NAMALWA (cell line): ENCODE results near the gene DKC1.

ENCODE experiments used
- DNase-seq: peaks from one replicate; pipeline ENCODE4 v3.0.0-alpha.2; 2015; ENCODE audit warnings: low spot score

Gene DKC1

DNA sequence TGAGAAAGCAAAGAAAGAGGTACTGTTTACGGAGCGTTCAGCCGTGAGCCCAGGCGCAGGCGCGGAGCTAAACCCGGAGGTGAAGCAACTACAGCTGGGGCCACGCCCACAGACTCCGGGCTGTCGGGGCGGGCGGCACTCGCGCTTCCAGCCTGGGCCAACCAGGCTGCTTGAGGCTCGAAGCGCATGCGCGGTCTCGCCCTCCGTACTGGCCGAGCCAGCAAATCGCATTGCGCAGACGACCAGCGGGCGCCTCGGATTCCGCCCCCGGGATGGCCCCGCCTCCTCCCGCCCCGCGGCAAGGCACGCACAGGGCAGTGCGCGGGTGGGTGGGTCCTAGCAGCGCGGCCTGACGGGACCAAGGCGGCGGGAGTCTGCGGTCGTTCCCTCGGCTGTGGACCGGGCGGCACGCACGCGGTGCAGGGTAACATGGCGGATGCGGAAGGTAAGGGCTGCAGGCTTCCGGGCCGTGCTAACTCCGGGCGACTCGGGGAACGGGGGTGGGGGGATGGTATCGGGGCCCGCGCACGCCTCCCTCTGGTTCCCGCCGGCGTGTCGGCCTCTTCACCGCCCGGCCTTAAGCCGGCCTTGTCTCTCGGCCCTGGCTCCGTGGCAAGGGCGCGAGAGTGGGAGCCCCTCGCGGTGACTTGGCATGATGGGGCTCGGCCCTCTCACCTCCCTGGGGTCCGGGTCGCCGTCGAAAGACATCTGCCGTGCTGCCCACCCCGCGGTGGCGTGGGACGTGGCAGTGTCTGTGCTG lies at the start of gene DKC1:
DKC1 (plus strand) TSS at position 328 of the 760 bp plus-strand sequence; CDS start at position 430, 102 bp downstream.
- DNase-seq: peak; percentile 95

- peak; percentile 72 for DNase-seq
These were observed 47.7 kb upstream of the DKC1 start for GRCh38 chrX:154714925-154715324.

DNA sequence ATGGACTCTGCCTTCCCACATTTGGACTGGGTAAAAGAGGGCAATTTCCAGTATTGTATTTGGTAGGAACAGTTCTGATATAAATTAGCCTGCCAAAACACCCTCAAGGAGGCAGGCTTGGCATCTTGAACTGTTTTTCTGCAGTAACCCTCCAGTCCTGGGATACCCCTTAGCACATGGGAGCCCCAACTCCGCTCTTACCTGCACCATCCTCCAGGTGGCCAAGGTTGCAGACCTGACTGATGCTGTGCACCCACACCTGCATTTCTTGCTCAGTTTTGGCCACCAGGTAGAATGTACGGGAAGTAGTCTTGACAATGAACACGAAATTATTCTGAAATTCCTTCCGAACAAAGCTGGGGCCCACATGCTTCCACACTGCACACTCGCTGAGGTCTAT lies 46.8 kb upstream of the DKC1 start:
- DNase-seq: no peak

- peak; percentile 54 for DNase-seq
These were observed 44.8 kb upstream of the DKC1 start for GRCh38 chrX:154717824-154718223.

- DNase-seq: no peak
These were observed 44.0 kb upstream of the DKC1 start for GRCh38 chrX:154718616-154719015.

DNA sequence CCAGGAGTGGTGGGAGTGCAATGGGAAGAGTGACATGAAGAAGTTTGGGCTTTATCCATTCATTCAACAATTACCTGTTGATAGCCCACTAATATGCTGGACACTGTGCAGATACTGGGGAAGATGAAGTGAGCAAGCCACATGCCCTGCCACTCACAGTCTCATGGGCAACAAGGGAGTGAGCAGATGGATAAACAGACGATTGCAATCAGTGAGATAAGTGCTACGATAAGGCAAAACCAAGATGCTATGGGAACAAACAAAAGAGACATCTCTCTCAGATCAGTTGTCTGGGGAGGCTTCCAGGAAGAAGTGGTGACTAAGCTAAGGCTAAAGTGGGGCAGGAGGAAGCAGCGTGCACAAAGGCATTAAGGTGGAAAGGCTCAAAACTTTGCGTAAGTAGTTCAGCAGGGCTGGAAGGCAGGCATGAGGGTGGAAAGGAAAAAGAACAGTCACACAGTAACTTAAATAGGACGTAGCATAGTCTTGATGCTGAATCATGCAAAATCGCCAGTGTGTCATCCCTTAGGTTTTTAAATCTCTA lies 43.5 kb upstream of the DKC1 start:
- no peak for DNase-seq

GRCh38 chrX:154720067-154720466 lies 42.6 kb upstream of the DKC1 start:
- no peak for DNase-seq

- no peak for DNase-seq
These were observed 41.5 kb upstream of the DKC1 start for GRCh38 chrX:154721155-154721554.

- DNase-seq: no peak
These were observed 37.5 kb upstream of the DKC1 start for GRCh38 chrX:154724993-154725756.

- DNase-seq: no peak
These were observed 35.2 kb upstream of the DKC1 start for GRCh38 chrX:154727418-154727817.

GRCh38 chrX:154727871-154728270 lies 34.8 kb upstream of the DKC1 start:
- no peak for DNase-seq

- DNase-seq: no peak
These were observed 34.1 kb upstream of the DKC1 start for GRCh38 chrX:154728431-154729190.

DNA sequence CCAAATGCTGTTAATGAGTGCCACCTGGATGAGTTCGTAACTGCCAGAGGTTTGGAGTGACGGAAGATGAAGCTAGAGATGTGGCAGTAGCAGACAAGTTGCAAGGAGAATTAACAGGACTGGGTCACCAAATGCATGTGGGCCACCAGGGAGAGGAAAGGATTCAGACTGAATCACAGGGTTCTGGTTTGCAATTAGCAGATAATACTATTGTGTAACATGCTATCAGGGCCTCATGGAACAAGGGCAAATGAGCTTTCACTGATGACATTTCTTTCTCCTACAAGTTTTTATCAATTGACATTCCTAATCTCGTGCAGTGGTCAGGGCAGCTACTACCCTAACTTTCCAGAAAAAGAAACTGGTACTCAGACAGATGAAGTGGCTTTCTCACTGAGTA lies 33.2 kb upstream of the DKC1 start:
- DNase-seq: no peak

DNA sequence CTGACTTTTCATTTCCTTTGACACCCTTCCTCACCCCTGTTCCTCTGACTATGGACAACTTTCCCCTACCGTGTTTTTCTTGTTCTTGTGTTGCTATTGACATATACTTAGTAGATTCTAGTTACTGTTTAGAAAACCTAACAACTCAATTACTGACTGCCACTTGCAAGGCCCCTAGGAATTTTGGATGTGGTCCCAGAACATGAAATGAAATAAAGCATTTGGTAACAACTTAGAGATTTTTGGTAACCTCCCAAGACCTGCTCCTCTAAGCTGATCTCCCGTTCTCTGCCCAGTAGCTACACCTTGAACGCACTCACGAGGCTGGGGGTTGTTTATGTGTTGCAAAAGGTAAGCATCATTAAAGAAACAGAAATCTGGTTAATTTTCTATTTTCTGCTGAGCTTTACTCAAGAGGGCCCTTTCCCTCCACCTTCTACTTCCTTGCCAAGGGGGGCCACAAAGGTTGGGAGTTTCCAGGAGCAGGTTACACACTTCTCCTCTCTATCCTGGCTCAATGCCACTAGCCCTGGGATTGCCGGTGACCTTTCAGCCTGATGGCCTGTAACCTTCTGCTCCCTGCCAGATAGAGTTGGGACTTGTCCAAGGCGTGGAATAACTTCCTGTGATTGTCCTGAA lies 32.3 kb upstream of the DKC1 start:
- no peak for DNase-seq

GRCh38 chrX:154731184-154731583 lies 31.5 kb upstream of the DKC1 start:
- no peak for DNase-seq

DNA sequence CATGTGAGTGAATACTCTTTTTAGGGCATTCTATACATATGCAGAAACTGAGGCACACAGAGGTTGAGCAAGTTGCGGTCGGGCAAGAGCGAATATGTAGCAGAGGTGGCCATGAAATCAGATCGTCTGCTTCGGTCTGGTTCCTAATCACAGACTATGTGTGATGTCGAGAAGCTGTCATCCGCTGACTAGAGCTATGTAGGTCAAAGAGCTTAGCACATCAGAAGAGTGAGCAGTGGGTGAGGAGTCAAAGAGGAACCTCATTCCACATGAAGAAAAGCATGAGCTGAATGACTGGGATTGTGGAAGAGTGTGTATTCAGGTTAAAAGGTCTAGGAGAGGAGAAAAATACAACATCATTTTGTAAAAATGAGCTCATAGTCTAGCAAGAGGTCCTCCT lies 30.8 kb upstream of the DKC1 start:
- no peak for DNase-seq

- no peak for DNase-seq
These were observed 30.1 kb upstream of the DKC1 start for GRCh38 chrX:154732421-154733065.

GRCh38 chrX:154733066-154733425 lies 29.6 kb upstream of the DKC1 start:
- DNase-seq: no peak

- DNase-seq: peak; percentile 21
These were observed 28.4 kb upstream of the DKC1 start for GRCh38 chrX:154734061-154734781.

GRCh38 chrX:154735695-154736393 lies 26.8 kb upstream of the DKC1 start:
- no peak for DNase-seq
